Liver (tissue), 9 donors: ENCODE data around the gene ST3GAL2. TPM values are rescaled to one million over a fixed set of nuclear protein-coding genes. Genes with fewer than 3 reads are reported as not detected.
A peak's percentile ranks its signal among the peaks of the same experiment; 100 is the strongest.

ENCODE experiments used
- DNase-seq: peaks from one replicate; pipeline ENCODE4 v3.0.0-alpha.2; 2017; ENCODE audit warnings: low spot score
- H3K27ac ChIP-seq, 2 donors: one replicate each; pipeline ENCODE4 v1.7.0; 2013; ENCODE audit warnings: inconsistent platforms in 2 of 2, low read length in 2 of 2, control low read depth in 1 of 2, low read depth in 1 of 2, mild to moderate bottlenecking in 1 of 2
- H3K27me3 ChIP-seq, 4 donors: one replicate each; pipeline versions ENCODE4 v1.6.1 to v1.7.0; 2013; ENCODE audit warnings: low read length in 3 of 4, inconsistent platforms in 1 of 4, mild to moderate bottlenecking in 1 of 4, moderate library complexity in 1 of 4; ENCODE audit not compliant: control insufficient read depth in 4 of 4, insufficient read depth in 4 of 4
- H3K36me3 ChIP-seq, 4 donors: one replicate each; pipeline versions ENCODE4 v1.6.1 to v1.7.0; 2013; ENCODE audit warnings: low read length in 3 of 4, mild to moderate bottlenecking in 3 of 4, low read depth in 1 of 4, moderate library complexity in 1 of 4; ENCODE audit not compliant: control insufficient read depth in 4 of 4, insufficient read depth in 3 of 4
- H3K4me1 ChIP-seq, 4 donors: one replicate each; pipeline versions ENCODE4 v1.6.1 to v1.7.0; 2013; ENCODE audit warnings: low read length in 3 of 4, mild to moderate bottlenecking in 3 of 4, moderate library complexity in 1 of 4; ENCODE audit not compliant: control insufficient read depth in 4 of 4, insufficient read depth in 4 of 4
- H3K4me3 ChIP-seq, 3 donors: one replicate each; pipeline versions ENCODE4 v1.6.1 to v1.7.0; 2013; ENCODE audit warnings: low read length in 3 of 3, control low read depth in 1 of 3, low read depth in 1 of 3, mild to moderate bottlenecking in 1 of 3
- H3K9ac ChIP-seq, 2 donors: one replicate each; pipeline ENCODE4 v1.7.0; 2013; ENCODE audit warnings: low read length in 2 of 2, mild to moderate bottlenecking in 2 of 2, moderate library complexity in 2 of 2, control low read depth in 1 of 2, low read depth in 1 of 2
- H3K9me3 ChIP-seq, 4 donors: one replicate each; pipeline versions ENCODE4 v1.6.1 to v1.7.0; 2013; ENCODE audit warnings: low read length in 3 of 4; ENCODE audit not compliant: control insufficient read depth in 4 of 4
- EGR1 ChIP-seq, 2 donors: IDR thresholded peaks; 2 replicates each; pipeline ENCODE4 v1.6.1; 2016 to 2018; ENCODE audit warnings: antibody characterized with exemption in 2 of 2, low read depth in 2 of 2
- FOXA1 ChIP-seq: IDR thresholded peaks from 2 replicates; pipeline ENCODE4 v1.6.1; 2016; ENCODE audit warnings: antibody characterized with exemption
- FOXA2 ChIP-seq: IDR thresholded peaks from 2 replicates; pipeline ENCODE4 v1.6.1; 2016; ENCODE audit warnings: antibody characterized with exemption
- GABPA ChIP-seq, 2 donors: IDR thresholded peaks in 1 of 2; conservative IDR thresholded peaks in 1 of 2; 2 replicates each; pipeline ENCODE4 v1.6.1; 2016; ENCODE audit warnings: antibody characterized with exemption in 2 of 2, mild to moderate bottlenecking in 1 of 2, moderate library complexity in 1 of 2
- JUND ChIP-seq, 2 donors: IDR thresholded peaks; 2 replicates each; pipeline ENCODE4 v1.6.1; 2016; ENCODE audit warnings: antibody characterized with exemption in 2 of 2
- NR2F2 ChIP-seq: IDR thresholded peaks from 2 replicates; pipeline ENCODE4 v1.6.1; 2016; ENCODE audit warnings: antibody characterized with exemption
- RAD21 ChIP-seq, 2 donors: IDR thresholded peaks; 2 replicates each; pipeline ENCODE4 v1.6.1; 2016; ENCODE audit warnings: antibody characterized with exemption in 2 of 2, mild to moderate bottlenecking in 2 of 2
- REST ChIP-seq: IDR thresholded peaks from 2 replicates; pipeline ENCODE4 v1.6.1; 2016; ENCODE audit warnings: antibody characterized with exemption, mild to moderate bottlenecking
- RXRA ChIP-seq, 2 donors: IDR thresholded peaks; 2 replicates each; pipeline ENCODE4 v1.6.1; 2017 to 2018; ENCODE audit warnings: antibody characterized with exemption in 2 of 2, mild to moderate bottlenecking in 1 of 2
- SP1 ChIP-seq: IDR thresholded peaks from 2 replicates; pipeline ENCODE4 v1.6.1; 2018; ENCODE audit warnings: antibody characterized with exemption, mild to moderate bottlenecking
- TAF1 ChIP-seq: conservative IDR thresholded peaks from 2 replicates; pipeline ENCODE4 v1.6.1; 2016; ENCODE audit warnings: antibody characterized with exemption, mild to moderate bottlenecking
- YY1 ChIP-seq: IDR thresholded peaks from 2 replicates; pipeline ENCODE4 v1.6.1; 2016; ENCODE audit warnings: antibody characterized with exemption, mild to moderate bottlenecking
- ZBTB33 ChIP-seq: IDR thresholded peaks from 2 replicates; pipeline ENCODE4 v1.6.1; 2016; ENCODE audit warnings: antibody characterized with exemption
- WGBS: extraction: QIAGEN DNeasy Blood & Tissue Kit; methylation state at CpG from one replicate; pipeline ENCODE4 v1.1.7; 2013; 5-methylcytosine and 5-hydroxymethylcytosine counted together
- polyA plus RNA-seq, 2 donors: library from polyadenylated mRNA; stranded (reverse) in 1 of 2; unstranded in 1 of 2; fragments of 200-250 nt in 1 of 2; fragments of >200 nt in 1 of 2; fragmentation: Nextera tagmentation in 1 of 2; extraction: Ambion mirVana in 1 of 2; gene quantifications; one replicate each; pipeline versions ENCODE4 v1.2.1 to v1.2.3, GENCODE V29; 2013 to 2015
- total RNA-seq, 2 donors: library from RNA; depleted of rRNA; stranded (reverse); fragments of >200 nt; gene quantifications; one replicate each; pipeline ENCODE4 v1.2.3, GENCODE V29; 2014
- TF ChIP-seq, protein P1 (sequence below): IDR thresholded peaks from 2 replicates; pipeline ENCODE4 v1.6.1; 2016; ENCODE audit warnings: antibody characterized with exemption
- donor health status: healthy.
- donor health status: healthy.
- donor health status: healthy.
- donor health status: healthy.
- donor health status: healthy.

The ST3GAL2 gene
- 10 to 100 TPM; 16.1 to 53.1 TPM for total RNA-seq
- polyA plus RNA-seq, result 1 to 10 TPM; 3.9 to 9.8 TPM

DNA sequence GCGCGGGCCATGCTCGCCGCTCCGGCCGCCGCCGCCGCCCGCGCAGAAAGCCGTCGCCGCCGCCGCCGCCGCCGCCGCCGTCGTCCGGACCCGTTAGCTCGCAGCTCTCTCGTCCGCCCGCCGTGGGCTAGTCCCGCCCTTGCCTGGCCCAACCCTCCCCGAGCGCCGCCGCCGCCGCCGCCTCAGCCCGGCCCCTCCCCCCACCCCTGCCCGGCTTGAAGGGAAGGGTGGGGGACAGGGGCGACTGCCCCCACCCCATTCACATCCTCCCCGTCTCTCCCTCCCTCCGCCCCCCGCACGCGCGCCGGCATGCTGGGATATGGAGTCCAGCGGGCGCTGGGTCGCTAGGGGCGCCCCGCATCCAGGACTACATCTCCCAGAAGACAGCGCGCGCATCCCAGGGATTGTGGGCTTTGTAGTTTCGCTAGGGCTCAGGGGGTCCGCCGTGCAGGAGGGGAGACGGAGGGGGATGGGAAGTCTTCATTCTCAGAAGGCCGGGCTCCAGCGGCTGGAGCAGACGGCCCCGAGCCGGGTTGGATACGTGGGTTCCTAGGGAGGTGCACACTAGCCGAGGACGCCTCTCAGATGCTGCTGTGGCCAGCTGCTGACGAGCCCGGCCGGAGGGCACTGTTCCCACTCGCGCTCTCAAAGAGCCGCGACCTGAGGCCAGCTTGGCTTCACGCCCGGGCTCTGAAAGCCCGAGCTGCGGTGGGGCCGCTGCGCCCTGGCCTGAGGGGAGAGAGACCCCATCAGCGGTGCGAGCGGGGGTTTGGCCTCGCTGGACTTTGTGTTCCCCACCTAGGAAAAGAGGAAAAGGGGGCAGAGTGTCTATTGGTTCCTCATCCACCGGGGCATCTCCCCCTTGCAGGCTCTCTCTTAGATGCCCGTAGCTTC, at the start of gene ST3GAL2:
ST3GAL2 (minus strand) TSS at position 132 of the 894 bp plus-strand sequence. CDS start 40,570 bp downstream, outside the sequence.
- peaks cover 7 to 19% (median 13%) of the 10 kb centered on the region in 4 donors for H3K4me1 ChIP-seq
- TF ChIP-seq YY1 (peak; percentile 59), SP1 (peak; percentile 50), EGR1 (IDR thresholded peaks at IDR 0.05; ENCODE audit: low read depth in 2 of 2) (peak in 1 of 2 donors; percentile 28), FOXA2 (no peak), GABPA (IDR thresholded peaks at IDR 0.05 in 1 of 2, conservative IDR thresholded peaks at IDR 0.05 in 1 of 2) (peak in 1 of 2 donors; percentile 56), REST (peak; percentile 32), NR2F2 (no peak), RAD21 (IDR thresholded peaks at IDR 0.05) (peak in 1 of 2 donors; percentile 28), JUND (IDR thresholded peaks at IDR 0.05) (no peak)
- TF ChIP-seq, protein P1, sequence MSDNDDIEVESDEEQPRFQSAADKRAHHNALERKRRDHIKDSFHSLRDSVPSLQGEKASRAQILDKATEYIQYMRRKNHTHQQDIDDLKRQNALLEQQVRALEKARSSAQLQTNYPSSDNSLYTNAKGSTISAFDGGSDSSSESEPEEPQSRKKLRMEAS, result no peak
- 3% methylated on average over 86 of the region's 86 CpGs for WGBS

GRCh38 chr16:70484867-70485266, 46.0 kb upstream of the ST3GAL2 start:
- 94% methylated on average over 2 of the region's 2 CpGs for WGBS
- H3K4me3 ChIP-seq, result no peak overlapping the region
- H3K27me3 ChIP-seq, result no peaks in the 10 kb centered on the region
- no peak for DNase-seq
- no peak overlapping the region for H3K9ac ChIP-seq
- no peak overlapping the region for H3K27ac ChIP-seq
- H3K36me3 ChIP-seq, result peaks cover 7 to 50% (median 35%) of the 10 kb centered on the region in 4 donors
- H3K9me3 ChIP-seq, result no peaks in the 10 kb centered on the region
- TF ChIP-seq RXRA (IDR thresholded peaks at IDR 0.05), result no peak
- no peak for TF ChIP-seq ZBTB33
- no peak for TF ChIP-seq REST
- no peak for TF ChIP-seq JUND (IDR thresholded peaks at IDR 0.05)
- TF ChIP-seq FOXA1, result no peak
- TF ChIP-seq TAF1, result no peak
- no peaks in the 10 kb centered on the region for H3K4me1 ChIP-seq

More for the DNA sequence above, at the start of gene ST3GAL2:
- DNase-seq, result peak; percentile 94
- Histone ChIP-seq H3K9me3 (no peaks in the 10 kb centered on the region), H3K9ac (peak within 1 kb of the TSS; percentile 62 to 63), H3K27ac (peak within 1 kb of the TSS; percentile 50 to 59), H3K4me3 (peak within 1 kb of the TSS; percentile 67 to 90 (median 76)), H3K36me3 (no peaks in the 10 kb centered on the region), H3K27me3 (no peaks in the 10 kb centered on the region)
